Lung (tissue), 12 donors: Measurements from ENCODE around the gene TMEM121B. TPM values are rescaled to one million over a fixed set of nuclear protein-coding genes. Genes with fewer than 3 reads are reported as not detected.

Source experiments
- ATAC-seq: fragments of 200-7000 bp; cut with Tn5 transposase; one replicate; pipeline ENCODE4 v1.9.1; 2020; ENCODE audit warnings: moderate number of reproducible peaks; ENCODE audit not compliant: insufficient read depth, low FRiP score
- DNase-seq, 3 donors: peaks; one replicate each; pipeline ENCODE4 v3.0.0-alpha.2; 2013 to 2017
- H3K27ac ChIP-seq, 2 donors: one replicate each; pipeline ENCODE4 v1.5.1; 2013; ENCODE audit warnings: mild to moderate bottlenecking in 2 of 2, moderate library complexity in 2 of 2, control low read depth in 1 of 2, inconsistent platforms in 1 of 2, low read depth in 1 of 2, low read length in 1 of 2
- H3K27me3 ChIP-seq, 3 donors: one replicate each; pipeline ENCODE4 v1.5.1; 2013; ENCODE audit warnings: low read length in 2 of 3; ENCODE audit not compliant: control insufficient read depth in 3 of 3, insufficient read depth in 3 of 3
- H3K36me3 ChIP-seq, 4 donors: one replicate each; pipeline ENCODE4 v1.5.1; 2013; ENCODE audit warnings: low read length in 4 of 4, mild to moderate bottlenecking in 1 of 4, moderate library complexity in 1 of 4; ENCODE audit not compliant: control insufficient read depth in 4 of 4, insufficient read depth in 4 of 4
- H3K4me1 ChIP-seq, 5 donors: one replicate each; pipeline ENCODE4 v1.5.1; 2013; ENCODE audit warnings: low read length in 5 of 5, mild to moderate bottlenecking in 2 of 5, moderate library complexity in 1 of 5; ENCODE audit not compliant: control insufficient read depth in 5 of 5, insufficient read depth in 5 of 5
- H3K4me3 ChIP-seq: one replicate; pipeline ENCODE4 v1.5.1; 2013; ENCODE audit warnings: mild to moderate bottlenecking, control low read depth, moderate library complexity
- H3K9ac ChIP-seq, 2 donors: one replicate each; pipeline ENCODE4 v1.5.1; 2013; ENCODE audit warnings: low read length in 2 of 2, control low read depth in 1 of 2; ENCODE audit not compliant: insufficient read depth in 1 of 2
- H3K9me3 ChIP-seq, 4 donors: one replicate each; pipeline ENCODE4 v1.5.1; 2013; ENCODE audit warnings: low read length in 3 of 4, mild to moderate bottlenecking in 1 of 4, moderate library complexity in 1 of 4; ENCODE audit not compliant: control insufficient read depth in 4 of 4, insufficient read depth in 3 of 4
- WGBS, 2 donors: extraction: QIAGEN DNeasy Blood & Tissue Kit; methylation state at CpG; one replicate each; pipeline ENCODE4 v1.1.7; 2013; 5-methylcytosine and 5-hydroxymethylcytosine counted together
- polyA plus RNA-seq, 2 donors: library from polyadenylated mRNA; stranded (reverse); fragments of 200-250 nt; gene quantifications; one replicate each; pipeline ENCODE4 v1.2.1, GENCODE V29; 2013
- total RNA-seq, 2 donors: library from RNA; depleted of rRNA in 1 of 2; stranded (reverse); fragments of >200 nt in 1 of 2; gene quantifications; one replicate each; pipeline ENCODE4 v1.2.1, GENCODE V29; 2014 to 2021
- TF ChIP-seq, protein P1 (sequence below): IDR thresholded peaks from 2 replicates; pipeline ENCODE4 v1.5.1; 2012; ENCODE audit warnings: mild to moderate bottlenecking; ENCODE audit errors: control extremely low read depth, extremely low read depth
- donor health status: control.
- donor health status: control.
- donor health status: Bipolar disorder and iron deficiency.
- donor health status: healthy.
- donor health status: DM: yes; HTN: yes; CAD: no.

TMEM121B gene
- total and polyA plus RNA-seq, 4 donors = 0.26 to 1.4 (median 0.56) TPM

DNA sequence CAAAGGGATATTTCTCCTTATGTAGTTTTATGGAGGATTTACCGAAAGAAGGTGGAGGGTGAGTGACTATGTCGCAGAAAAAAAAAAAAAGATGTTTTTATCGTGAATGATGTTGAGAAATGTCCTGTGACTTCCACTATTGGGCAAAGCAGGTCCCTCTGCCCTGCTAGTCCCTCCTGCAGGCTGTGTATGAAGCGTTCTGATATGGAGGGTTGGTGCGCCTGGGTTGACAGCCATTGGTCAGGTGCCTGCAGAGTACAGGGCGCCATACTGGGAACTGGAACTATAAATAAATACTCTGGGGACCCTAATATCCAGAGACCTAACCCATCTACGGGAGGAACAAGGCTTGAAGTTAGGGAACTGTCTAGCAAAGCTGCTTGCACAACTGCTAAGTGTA, 34.9 kb downstream of the TMEM121B start:
- DNase-seq (no peak), ATAC-seq (no peak)
- peaks cover 0 to 12% (median 0%) of the 10 kb centered on the region in 5 donors for H3K4me1 ChIP-seq

DNA sequence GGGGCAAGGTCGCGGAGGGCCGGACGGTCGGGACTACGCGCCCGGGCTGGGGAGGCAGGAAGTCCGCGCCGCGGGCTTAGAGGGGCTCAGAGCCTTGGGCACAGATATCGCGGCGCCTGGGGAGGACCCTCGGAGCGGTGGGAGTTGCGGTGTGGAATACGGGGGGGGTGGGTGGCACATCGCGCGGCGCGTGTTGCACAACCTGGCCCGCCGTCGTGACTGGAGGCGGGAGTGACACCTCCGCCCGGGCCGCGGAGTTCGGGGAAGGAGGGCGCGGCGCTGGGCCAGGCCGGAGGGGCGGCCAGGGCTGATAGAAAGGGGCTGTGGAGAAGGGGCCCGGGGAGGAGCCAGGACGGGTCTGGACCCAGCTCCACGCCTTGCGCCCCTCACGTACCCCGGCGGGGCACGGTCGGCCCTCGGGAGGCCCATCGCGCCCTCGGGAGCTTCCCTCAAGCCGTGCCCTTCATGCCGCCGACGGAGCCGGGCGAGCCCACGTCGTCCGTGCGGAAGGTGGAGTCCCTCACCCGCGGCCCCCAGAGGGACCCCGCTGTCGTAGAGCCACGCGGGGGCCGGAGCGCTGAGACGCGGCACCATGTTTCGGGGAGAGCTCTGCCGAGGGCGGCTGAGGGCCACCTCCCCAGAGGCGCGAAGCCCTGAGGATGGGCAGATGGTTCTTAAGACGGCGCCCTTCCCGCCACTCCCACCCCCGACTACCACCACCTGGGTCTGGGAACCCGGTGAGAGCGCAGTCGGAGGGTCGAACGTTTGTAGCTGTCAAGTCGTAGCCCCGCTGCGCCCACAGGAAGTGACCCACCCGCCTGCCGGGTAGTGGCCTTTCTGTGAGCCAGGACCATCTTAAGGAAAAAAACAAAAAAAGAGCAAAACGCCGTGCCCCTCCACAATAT, 35.6 kb downstream of the TMEM121B start:
- no peak overlapping the region for H3K9ac ChIP-seq
- DNase-seq = peak; percentile 22 to 39 (median 28)
- WGBS, 2 donors = 4 to 5% methylated on average over 86 to 92 of the region's 92 CpGs
- TF ChIP-seq, protein P1, sequence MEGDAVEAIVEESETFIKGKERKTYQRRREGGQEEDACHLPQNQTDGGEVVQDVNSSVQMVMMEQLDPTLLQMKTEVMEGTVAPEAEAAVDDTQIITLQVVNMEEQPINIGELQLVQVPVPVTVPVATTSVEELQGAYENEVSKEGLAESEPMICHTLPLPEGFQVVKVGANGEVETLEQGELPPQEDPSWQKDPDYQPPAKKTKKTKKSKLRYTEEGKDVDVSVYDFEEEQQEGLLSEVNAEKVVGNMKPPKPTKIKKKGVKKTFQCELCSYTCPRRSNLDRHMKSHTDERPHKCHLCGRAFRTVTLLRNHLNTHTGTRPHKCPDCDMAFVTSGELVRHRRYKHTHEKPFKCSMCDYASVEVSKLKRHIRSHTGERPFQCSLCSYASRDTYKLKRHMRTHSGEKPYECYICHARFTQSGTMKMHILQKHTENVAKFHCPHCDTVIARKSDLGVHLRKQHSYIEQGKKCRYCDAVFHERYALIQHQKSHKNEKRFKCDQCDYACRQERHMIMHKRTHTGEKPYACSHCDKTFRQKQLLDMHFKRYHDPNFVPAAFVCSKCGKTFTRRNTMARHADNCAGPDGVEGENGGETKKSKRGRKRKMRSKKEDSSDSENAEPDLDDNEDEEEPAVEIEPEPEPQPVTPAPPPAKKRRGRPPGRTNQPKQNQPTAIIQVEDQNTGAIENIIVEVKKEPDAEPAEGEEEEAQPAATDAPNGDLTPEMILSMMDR = no peak
- peak; percentile 22 for ATAC-seq
- peak overlapping the region; percentile 91 for H3K4me3 ChIP-seq
- H3K36me3 ChIP-seq = no peaks in the 10 kb centered on the region
- peaks cover 0 to 9% (median 0%) of the 10 kb centered on the region in 3 donors for H3K27me3 ChIP-seq
- H3K27ac ChIP-seq = peak overlapping the region; percentile 81 to 99
- H3K4me1 ChIP-seq = peaks cover 0 to 12% (median 0%) of the 10 kb centered on the region in 5 donors
- H3K9me3 ChIP-seq = no peaks in the 10 kb centered on the region

More for the DNA sequence above, 34.9 kb downstream of the TMEM121B start:
- Histone ChIP-seq H3K27me3 (peaks cover 0 to 9% (median 0%) of the 10 kb centered on the region in 3 donors), H3K36me3 (no peaks in the 10 kb centered on the region), H3K9ac (no peak overlapping the region), H3K4me3 (no peak overlapping the region), H3K9me3 (no peaks in the 10 kb centered on the region), H3K27ac (peak overlapping the region in 1 of 2 donors; percentile 28)
- TF ChIP-seq, protein P1 = no peak
- WGBS, 2 donors = 37 to 65% methylated on average over 7 of the region's 7 CpGs

DNA sequence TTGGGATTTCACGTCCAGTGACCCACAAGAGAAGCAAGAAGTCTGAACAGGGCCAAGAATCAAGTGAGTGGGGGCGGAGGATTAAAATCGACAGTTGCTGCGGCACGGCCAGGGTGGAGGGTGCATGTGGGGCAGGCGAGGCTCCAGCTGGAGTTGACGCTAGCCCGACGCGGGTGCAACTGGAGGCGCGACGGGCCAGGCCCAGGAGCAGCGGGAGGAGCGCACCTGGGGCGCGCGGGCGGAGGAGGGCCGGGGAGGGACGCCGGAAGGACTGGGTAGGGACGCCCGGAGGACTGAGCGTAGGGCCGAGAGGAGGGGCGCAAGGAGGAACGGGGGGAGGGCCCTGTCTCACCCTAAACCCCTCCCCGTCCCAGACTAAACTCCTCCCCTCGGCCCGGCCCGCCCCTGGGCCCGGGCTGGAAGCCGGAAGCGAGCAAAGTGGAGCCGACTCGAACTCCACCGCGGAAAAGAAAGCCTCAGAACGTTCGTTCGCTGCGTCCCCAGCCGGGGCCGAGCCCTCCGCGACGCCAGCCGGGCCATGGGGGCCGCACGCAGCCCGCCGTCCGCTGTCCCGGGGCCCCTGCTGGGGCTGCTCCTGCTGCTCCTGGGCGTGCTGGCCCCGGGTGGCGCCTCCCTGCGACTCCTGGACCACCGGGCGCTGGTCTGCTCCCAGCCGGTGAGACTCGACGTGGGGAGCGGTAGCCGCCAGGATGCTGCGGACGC, 36.4 kb downstream of the TMEM121B start, which contains the start of gene IL17RA:
TSS of gene IL17RA (plus strand) at position 447 of the 723 bp plus-strand sequence. CDS start at position 539, 92 bp downstream.
- DNase-seq (peak; percentile 90 to 94 (median 90)), ATAC-seq (peak; percentile 99)
- H3K27me3 ChIP-seq = peaks cover 0 to 9% (median 0%) of the 10 kb centered on the region in 3 donors
- H3K4me1 ChIP-seq = peaks cover 0 to 12% (median 0%) of the 10 kb centered on the region in 5 donors
- no peaks in the 10 kb centered on the region for H3K9me3 ChIP-seq
- no peak within 1 kb of the TSS for H3K9ac ChIP-seq
- no peaks in the 10 kb centered on the region for H3K36me3 ChIP-seq
- peak within 1 kb of the TSS; percentile 81 to 99 for H3K27ac ChIP-seq
- 0 to 1% methylated on average over 63 to 67 of the region's 68 CpGs for WGBS, 2 donors
- peak within 1 kb of the TSS; percentile 91 for H3K4me3 ChIP-seq
- TF ChIP-seq, protein P1 = no peak
